Heart left ventricle (tissue), 13 donors: Measurements from ENCODE around the gene PDE6A.

Source experiments
- CTCF ChIP-seq, 12 donors: fragments of 200-600 bp; sonication (generic) in 4 of 12; IDR thresholded peaks; one replicate each; pipeline versions ENCODE4 v1.5.0 to v1.8.0; 2018 to 2022; ENCODE audit warnings: antibody characterized with exemption in 12 of 12, mild to moderate bottlenecking in 5 of 12
- POLR2A ChIP-seq, 2 donors: fragments of 450-650 bp; IDR thresholded peaks; one replicate each; pipeline ENCODE4 v1.6.1; 2017; ENCODE audit warnings: antibody characterized with exemption in 2 of 2, mild to moderate bottlenecking in 2 of 2, moderate library complexity in 2 of 2
- donor health status: ischemic (EF 13 %, LVEDD 7.1; RV severe dilation, severe dysfunction).
- donor health status: DM: no; HTN: yes; CAD: no.
- donor health status: DM: no; HTN: no; CAD: no.
- donor health status: ischemic (EF 25% LVEDD 6.9; RV normal size, moderate dysfunction).
- donor health status: ischemic (EF 25% LVEDD 5.7; RV mildly dilated, moderate dysfunction).
- donor health status: ischemic (EF 35%, LVEDD 5.7; RV mildly dilated, moderate dysfunction).
- donor health status: nonischemic (EF 11% LVEDD 7.7; RV severe dilation, severe dysfunction).
- donor health status: DM: yes; HTN: yes; CAD: no.
- donor health status: PGD.
- donor health status: ischemic (EF 29% LVEDD 5.4; RV normal size, mild dysfunction).
- donor health status: nonischemic (EF 23%, LVEDD 6.1; RV moderate dilation, normal function).

- no peak for TF ChIP-seq POLR2A (IDR thresholded peaks at IDR 0.05)
- no peak for TF ChIP-seq CTCF (IDR thresholded peaks at IDR 0.05)
Observed at GRCh38 chr5:149942199-149942598, 2.4 kb downstream of the PDE6A start.
